OCI-LY3 (cell line): ENCODE data around the gene UBE2K.

ENCODE experiments used
- H2AFZ ChIP-seq: fragments of 200-600, 300-600 bp; shearing (Covaris generic); 2 replicates; pipeline ENCODE4 v1.6.0; 2014; ENCODE audit warnings: antibody characterized with exemption, low read depth, low read length
- H3K27ac ChIP-seq: fragments of 200-600, 300-600 bp; sonication (generic); 2 replicates; pipeline ENCODE4 v1.5.1; 2014; ENCODE audit warnings: mild to moderate bottlenecking, low read length, moderate library complexity, mixed read lengths
- H3K27me3 ChIP-seq: fragments of 200-600, 300-600 bp; sonication (generic); 2 replicates; pipeline ENCODE4 v1.6.1; 2014; ENCODE audit warnings: low read depth, low read length, mixed read lengths
- H3K36me3 ChIP-seq: fragments of 200-600, 300-600 bp; sonication (generic); replicated peaks from 2 replicates; pipeline ENCODE3; 2014; ENCODE audit warnings: low read depth, low read length, mixed read lengths
- H3K4me1 ChIP-seq: fragments of 300-600, 200-600 bp; sonication (generic); 2 replicates; pipeline ENCODE4 v1.6.1; 2014; ENCODE audit warnings: low read length, mixed read lengths
- H3K4me2 ChIP-seq: fragments of 200-600, 300-600 bp; sonication (generic); 2 replicates; pipeline ENCODE4 v1.6.1; 2014; ENCODE audit warnings: low read length, mixed read lengths
- H3K4me3 ChIP-seq: fragments of 300-600, 200-600 bp; sonication (generic); 2 replicates; pipeline ENCODE4 v1.5.1; 2014; ENCODE audit warnings: antibody characterized with exemption, mild to moderate bottlenecking, low read length, moderate library complexity
- H3K79me2 ChIP-seq: fragments of 300-600, 200-600 bp; shearing (Covaris generic); 2 replicates; pipeline ENCODE4 v1.6.1; 2014; ENCODE audit warnings: mild to moderate bottlenecking, low read length, mixed read lengths
- H3K9ac ChIP-seq: fragments of 300-600, 200-600 bp; shearing (Covaris generic); 2 replicates; pipeline ENCODE4 v1.6.0; 2014; ENCODE audit warnings: mild to moderate bottlenecking, low read length, moderate library complexity
- H3K9me3 ChIP-seq: fragments of 200-600, 300-600 bp; shearing (Covaris generic); 2 replicates; pipeline ENCODE4 v1.6.1; 2014; ENCODE audit warnings: low read length, mixed read lengths; ENCODE audit not compliant: insufficient read depth
- H4K20me1 ChIP-seq: fragments of 200-600, 300-600 bp; sonication (generic); 2 replicates; pipeline ENCODE4 v1.6.1; 2016; ENCODE audit warnings: low read length, mixed read lengths; ENCODE audit not compliant: insufficient read depth
- CTCF ChIP-seq: fragments of 200-600, 300-600 bp; sonication (generic); IDR thresholded peaks from 2 replicates; pipeline ENCODE4 v1.5.1; 2014; ENCODE audit warnings: antibody characterized with exemption, low read length, low read depth
- EZH2phosphoT487 ChIP-seq: fragments of 200-600 bp; shearing (Covaris generic); IDR thresholded peaks from 2 replicates; pipeline ENCODE4 v1.6.1; 2018; ENCODE audit warnings: antibody characterized with exemption, mixed run types, low read depth

UBE2K gene

GRCh38 chr4:39756159-39756558 is 58.2 kb downstream of the UBE2K start:
- H3K9ac ChIP-seq: no peak overlapping the region
- H4K20me1 ChIP-seq: 0 out of 2 replicates have a peak, but pooled peaks cover 17% of the 10 kb centered on the region
- H3K4me2 ChIP-seq: no peak overlapping the region
- TF ChIP-seq EZH2phosphoT487: no peak
- no peak for TF ChIP-seq CTCF
- H2AFZ ChIP-seq: no peak overlapping the region
- H3K36me3 ChIP-seq: peaks cover 32% of the 10 kb centered on the region
- no peaks in the 10 kb centered on the region for H3K27me3 ChIP-seq
- H3K9me3 ChIP-seq: no peaks in the 10 kb centered on the region
- peaks cover 12% of the 10 kb centered on the region for H3K4me1 ChIP-seq
- no peak overlapping the region for H3K27ac ChIP-seq
- peaks cover 16% of the 10 kb centered on the region; the same call in 1 of the 2 replicates for H3K79me2 ChIP-seq
- H3K4me3 ChIP-seq: no peak overlapping the region

GRCh38 chr4:39758176-39758575 is 60.2 kb downstream of the UBE2K start:
- H3K27me3 ChIP-seq: no peaks in the 10 kb centered on the region
- 0 out of 2 replicates have a peak, but pooled peaks cover 15% of the 10 kb centered on the region for H4K20me1 ChIP-seq
- no peaks in the 10 kb centered on the region for H3K9me3 ChIP-seq
- no peak overlapping the region for H3K9ac ChIP-seq
- TF ChIP-seq CTCF (no peak), EZH2phosphoT487 (no peak)
- no peak overlapping the region for H3K27ac ChIP-seq
- H3K4me2 ChIP-seq: no peak overlapping the region
- no peak overlapping the region for H3K4me3 ChIP-seq
- H3K4me1 ChIP-seq: peaks cover 12% of the 10 kb centered on the region
- H3K79me2 ChIP-seq: peaks cover 13% of the 10 kb centered on the region; the same call in 1 of the 2 replicates
- peaks cover 31% of the 10 kb centered on the region for H3K36me3 ChIP-seq
- no peak overlapping the region for H2AFZ ChIP-seq

DNA sequence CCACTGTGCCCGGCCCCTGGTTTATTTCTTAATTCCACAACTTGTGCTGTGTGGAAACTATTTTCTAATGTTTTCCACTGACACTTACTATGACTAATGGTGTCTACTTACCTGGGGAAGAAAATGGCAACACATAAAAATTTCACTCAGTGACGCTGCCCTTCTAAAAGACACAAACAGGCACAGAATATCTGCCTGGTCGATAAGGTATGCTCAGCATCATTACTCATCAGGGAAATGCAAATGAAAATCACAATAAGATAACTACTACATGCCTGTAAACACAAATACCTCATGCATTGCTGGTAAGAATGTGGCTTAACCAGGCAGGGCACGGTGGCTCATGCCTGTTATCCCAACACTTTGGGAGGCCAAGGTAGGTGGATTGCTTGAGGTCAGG is 61.6 kb downstream of the UBE2K start:
- H4K20me1 ChIP-seq: 0 out of 2 replicates have a peak, but pooled peaks cover 4% of the 10 kb centered on the region
- TF ChIP-seq EZH2phosphoT487 (no peak), CTCF (no peak)
- H3K27me3 ChIP-seq: no peaks in the 10 kb centered on the region
- H3K4me2 ChIP-seq: no peak overlapping the region
- H2AFZ ChIP-seq: no peak overlapping the region
- H3K79me2 ChIP-seq: peaks cover 3% of the 10 kb centered on the region; the same call in 1 of the 2 replicates
- H3K9ac ChIP-seq: no peak overlapping the region
- H3K27ac ChIP-seq: no peak overlapping the region
- H3K36me3 ChIP-seq: peaks cover 28% of the 10 kb centered on the region
- H3K4me1 ChIP-seq: peaks cover 2% of the 10 kb centered on the region
- no peak overlapping the region for H3K4me3 ChIP-seq
- no peaks in the 10 kb centered on the region for H3K9me3 ChIP-seq

GRCh38 chr4:39761005-39761667 is 63.2 kb downstream of the UBE2K start:
- Histone ChIP-seq H3K4me2 (no peak overlapping the region), H3K79me2 (no peaks in the 10 kb centered on the region), H3K4me1 (no peaks in the 10 kb centered on the region; the same call in 1 of the 2 replicates), H3K27me3 (no peaks in the 10 kb centered on the region), H3K27ac (no peak overlapping the region), H3K9ac (no peak overlapping the region), H4K20me1 (no peaks in the 10 kb centered on the region), H3K36me3 (peaks cover 25% of the 10 kb centered on the region), H3K9me3 (no peaks in the 10 kb centered on the region), H2AFZ (no peak overlapping the region), H3K4me3 (no peak overlapping the region)
- TF ChIP-seq CTCF (no peak), EZH2phosphoT487 (no peak)
